Astrocyte of the spinal cord (primary cell): ENCODE measurements around the gene HGS.
A peak's percentile ranks its signal among the peaks of the same experiment; 100 is the strongest.

Source experiments
- DNase-seq: peaks from one replicate; pipeline ENCODE4 v3.0.0; 2011; ENCODE audit warnings: low read depth, low spot score
- H3K4me3 ChIP-seq: 2 replicates; pipeline ENCODE4 v1.5.1; 2011; ENCODE audit warnings: low read depth, mild to moderate bottlenecking, low read length, moderate library complexity
- CTCF ChIP-seq: IDR thresholded peaks from 2 replicates; pipeline ENCODE4 v1.5.1; 2012; ENCODE audit warnings: low read depth, mild to moderate bottlenecking, low read length, inconsistent platforms
- in situ Hi-C: cut with HindIII; loops from 2 replicates; pipeline ENCODE4 v1.10.0; 2017; ENCODE audit warnings: low sequenced_read_pairs

The HGS gene

GRCh38 chr17:81666092-81666341 is 17.8 kb upstream of the HGS start:
- peak; percentile 19 for DNase-seq
- TF ChIP-seq CTCF = no peak
- in situ Hi-C loops = no loop called here
- H3K4me3 ChIP-seq = peak overlapping the region; percentile 87

DNA sequence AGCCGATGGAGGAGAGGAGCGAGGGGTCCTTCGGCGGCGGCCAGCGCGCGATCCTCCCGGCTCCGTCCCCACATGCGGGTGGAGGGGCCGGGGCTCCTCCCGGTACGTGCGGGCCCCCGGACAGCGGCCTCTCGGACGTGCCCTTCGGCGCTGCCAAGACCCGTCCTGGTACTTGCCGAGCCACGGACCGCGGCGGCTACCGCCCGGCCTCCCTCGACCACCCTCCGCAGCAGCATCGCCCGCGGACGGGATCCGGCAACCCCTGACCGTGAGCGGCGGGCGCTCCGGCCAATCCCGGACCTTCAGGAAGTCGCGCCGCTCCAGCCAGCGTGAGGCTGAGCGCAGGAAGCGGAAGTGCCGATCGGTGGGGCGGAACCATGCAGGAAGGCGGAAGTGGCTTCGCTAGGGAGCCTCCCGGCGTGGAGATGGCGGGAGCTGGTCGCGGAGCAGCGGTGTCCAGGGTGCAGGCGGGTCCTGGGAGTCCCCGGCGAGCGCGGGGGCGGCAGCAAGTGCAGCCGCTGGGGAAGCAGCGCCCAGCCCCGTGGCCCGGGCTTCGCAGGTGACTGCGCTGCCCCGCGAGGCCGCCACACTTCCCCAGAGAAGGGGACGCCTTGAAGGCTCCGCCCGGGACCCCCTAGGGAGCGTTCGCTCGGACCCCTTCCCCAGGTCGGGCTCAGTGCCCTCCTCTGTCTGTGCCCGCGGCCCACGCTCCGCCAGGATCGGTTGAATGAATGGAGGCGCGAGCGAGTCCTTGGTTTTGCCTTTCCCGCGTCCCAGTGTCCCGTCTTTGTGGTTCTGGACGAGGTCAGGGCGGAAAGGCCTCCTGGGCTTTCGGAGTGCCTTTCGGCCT is 17.2 kb upstream of the HGS start, which contains the start of the genes CCDC137 and OXLD1:
TSS of gene CCDC137 (plus strand) at position 396 of the 850 bp plus-strand sequence. CDS start at position 426, 30 bp downstream.
TSS of gene OXLD1 (minus strand) at position 264 of the 850 bp plus-strand sequence. CDS start at position 236, 28 bp downstream.
- in situ Hi-C loops = no loop called here
- no peak for TF ChIP-seq CTCF
- DNase-seq = peak; percentile 97
- H3K4me3 ChIP-seq = peak within 1 kb of the TSS; percentile 87

DNA sequence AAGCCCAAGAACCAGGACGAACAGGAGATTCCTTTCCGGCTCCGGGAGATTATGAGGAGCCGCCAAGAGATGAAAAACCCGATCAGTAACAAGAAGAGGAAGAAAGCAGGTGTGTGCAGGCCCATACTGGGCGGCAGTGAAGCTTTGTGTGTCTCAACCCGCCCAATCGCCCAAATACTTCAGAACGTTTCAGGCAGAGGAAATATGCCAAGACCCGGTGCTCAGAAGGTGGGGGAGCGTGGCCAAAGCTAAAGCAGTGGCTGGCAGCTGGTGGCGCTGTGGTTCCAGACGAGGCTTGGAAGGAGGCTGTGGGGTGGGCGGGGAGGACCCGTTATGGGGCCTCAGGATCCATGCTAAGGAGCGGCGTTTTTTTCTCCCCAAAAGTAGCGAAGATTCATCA is 16.1 kb upstream of the HGS start:
- DNase-seq = no peak
- in situ Hi-C loops = no loop called here
- no peak overlapping the region for H3K4me3 ChIP-seq
- no peak for TF ChIP-seq CTCF

DNA sequence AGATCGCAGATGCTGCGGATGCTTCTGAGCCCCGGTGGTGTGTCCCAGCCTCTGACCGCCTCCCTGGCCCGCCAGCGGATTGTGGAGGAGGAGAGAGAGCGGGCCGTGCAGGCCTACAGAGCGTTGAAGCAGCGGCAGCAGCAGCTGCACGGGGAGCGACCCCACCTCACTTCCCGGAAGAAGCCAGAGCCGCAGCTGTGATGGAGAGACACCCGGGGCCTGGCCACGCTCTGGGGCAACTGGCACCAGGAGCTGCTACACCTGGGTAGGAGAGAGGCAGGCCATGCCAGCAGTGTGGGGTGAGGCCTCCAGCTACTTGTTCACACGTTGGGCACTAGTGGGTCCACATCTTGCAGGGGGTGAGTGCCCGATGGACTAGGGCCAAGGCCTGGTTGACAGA is 11.3 kb upstream of the HGS start:
- in situ Hi-C loops = no loop called here
- no peak for DNase-seq
- TF ChIP-seq CTCF = no peak
- H3K4me3 ChIP-seq = no peak overlapping the region

GRCh38 chr17:81672954-81673353 is 10.9 kb upstream of the HGS start:
- no peak overlapping the region for H3K4me3 ChIP-seq
- TF ChIP-seq CTCF = no peak
- DNase-seq = no peak
- in situ Hi-C loops = no loop called here

DNA sequence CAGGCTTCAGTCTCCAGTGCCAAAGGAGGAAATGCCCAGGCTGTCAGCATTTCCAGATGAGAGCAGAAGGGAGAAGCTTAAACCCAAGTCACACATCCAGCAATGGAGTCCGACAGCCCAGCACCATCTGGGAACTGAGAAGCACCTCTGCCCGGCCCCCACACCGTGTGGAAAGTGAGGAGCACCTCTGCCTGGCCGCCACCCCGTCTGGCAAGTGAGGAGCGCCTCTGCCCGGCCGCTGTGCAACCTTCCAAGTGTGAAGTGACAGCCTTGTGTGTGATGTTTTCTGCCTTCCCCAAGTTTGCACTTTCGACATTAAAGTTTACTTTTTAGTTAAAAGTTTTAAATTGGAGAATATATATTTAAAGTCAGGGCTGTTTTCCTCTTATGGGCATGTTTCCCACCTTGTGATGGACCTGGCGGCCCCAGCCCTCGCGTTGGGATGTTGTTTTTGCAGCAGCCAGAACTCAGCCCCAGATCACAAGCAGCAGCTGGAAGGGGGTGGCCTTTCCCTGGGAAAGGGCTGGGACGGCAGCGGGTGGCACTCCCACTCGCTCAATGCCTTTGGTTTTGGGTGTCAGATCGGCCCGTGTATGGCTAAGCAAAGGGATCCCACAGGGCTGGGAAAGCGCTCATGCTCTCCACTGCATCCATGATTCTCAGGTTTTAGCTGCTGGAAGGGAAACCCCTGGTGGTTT is 10.1 kb upstream of the HGS start:
- no peak for TF ChIP-seq CTCF
- in situ Hi-C loops = no loop called here
- H3K4me3 ChIP-seq = no peak overlapping the region
- no peak for DNase-seq
